HFFc6 (cell line): ENCODE results near the gene FANCI. TPM values are rescaled to one million over a fixed set of nuclear protein-coding genes. Genes with fewer than 3 reads are reported as not detected.
A peak's percentile ranks its signal among the peaks of the same experiment; 100 is the strongest.

Experiments
- DNase-seq: peaks from one replicate; pipeline ENCODE4 v3.0.0-alpha.2; 2018
- H3K27ac Mint-ChIP-seq: 2 replicates; pipeline ENCODE4 v1.8.0; 2020; ENCODE audit warnings: mild to moderate bottlenecking, mixed read lengths
- H3K27me3 Mint-ChIP-seq: 2 replicates; pipeline ENCODE4 v1.8.0; 2021; ENCODE audit warnings: mild to moderate bottlenecking, moderate library complexity, mixed read lengths; ENCODE audit not compliant: insufficient read depth
- H3K36me3 Mint-ChIP-seq: 2 replicates; pipeline ENCODE4 v1.8.0; 2021; ENCODE audit warnings: low read depth, mixed read lengths
- H3K4me1 Mint-ChIP-seq: 2 replicates; pipeline ENCODE4 v1.8.0; 2020; ENCODE audit warnings: low read depth, mixed read lengths
- H3K4me3 Mint-ChIP-seq: 2 replicates; pipeline ENCODE4 v1.8.0; 2020; ENCODE audit warnings: mild to moderate bottlenecking, moderate library complexity, mixed read lengths
- H3K9me3 Mint-ChIP-seq: 2 replicates; pipeline ENCODE4 v1.8.0; 2020; ENCODE audit warnings: mild to moderate bottlenecking, mixed read lengths
- total RNA-seq, 6 experiments: library from RNA; stranded (reverse); fragmentation: NEBNext Ultra II Directional; extraction: Animal tissue kit (Norgen Biotek cat#: 25700); gene quantifications; 2 replicates in 1 of 6; 3 replicates in 5 of 6; pipeline ENCODE4 v1.2.3, GENCODE V29; 2021
- TF ChIP-seq, protein P1 (sequence below): fragments of 200-600 bp; sonication (generic); IDR thresholded peaks from 2 replicates; pipeline ENCODE4 v1.5.0; 2021; ENCODE audit warnings: antibody characterized with exemption, mild to moderate bottlenecking

The FANCI gene
- total RNA-seq, 6 experiments from 2014 or later, result 22.3 to 50.8 (median 48.4) TPM

- no peak for DNase-seq
- H3K4me3 Mint-ChIP-seq, result no peak overlapping the region
- peaks cover 2% of the 10 kb centered on the region; the same call in 1 of the 2 replicates for H3K27me3 Mint-ChIP-seq
- H3K4me1 Mint-ChIP-seq, result peaks cover 21% of the 10 kb centered on the region
- no peak overlapping the region for H3K27ac Mint-ChIP-seq
- H3K36me3 Mint-ChIP-seq, result 0 out of 2 replicates have a peak, but pooled peaks cover 5% of the 10 kb centered on the region
- no peaks in the 10 kb centered on the region for H3K9me3 Mint-ChIP-seq
- TF ChIP-seq, protein P1, sequence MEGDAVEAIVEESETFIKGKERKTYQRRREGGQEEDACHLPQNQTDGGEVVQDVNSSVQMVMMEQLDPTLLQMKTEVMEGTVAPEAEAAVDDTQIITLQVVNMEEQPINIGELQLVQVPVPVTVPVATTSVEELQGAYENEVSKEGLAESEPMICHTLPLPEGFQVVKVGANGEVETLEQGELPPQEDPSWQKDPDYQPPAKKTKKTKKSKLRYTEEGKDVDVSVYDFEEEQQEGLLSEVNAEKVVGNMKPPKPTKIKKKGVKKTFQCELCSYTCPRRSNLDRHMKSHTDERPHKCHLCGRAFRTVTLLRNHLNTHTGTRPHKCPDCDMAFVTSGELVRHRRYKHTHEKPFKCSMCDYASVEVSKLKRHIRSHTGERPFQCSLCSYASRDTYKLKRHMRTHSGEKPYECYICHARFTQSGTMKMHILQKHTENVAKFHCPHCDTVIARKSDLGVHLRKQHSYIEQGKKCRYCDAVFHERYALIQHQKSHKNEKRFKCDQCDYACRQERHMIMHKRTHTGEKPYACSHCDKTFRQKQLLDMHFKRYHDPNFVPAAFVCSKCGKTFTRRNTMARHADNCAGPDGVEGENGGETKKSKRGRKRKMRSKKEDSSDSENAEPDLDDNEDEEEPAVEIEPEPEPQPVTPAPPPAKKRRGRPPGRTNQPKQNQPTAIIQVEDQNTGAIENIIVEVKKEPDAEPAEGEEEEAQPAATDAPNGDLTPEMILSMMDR, result no peak
Measured at GRCh38 chr15:89201465-89202005, 42.2 kb upstream of the FANCI start.

DNA sequence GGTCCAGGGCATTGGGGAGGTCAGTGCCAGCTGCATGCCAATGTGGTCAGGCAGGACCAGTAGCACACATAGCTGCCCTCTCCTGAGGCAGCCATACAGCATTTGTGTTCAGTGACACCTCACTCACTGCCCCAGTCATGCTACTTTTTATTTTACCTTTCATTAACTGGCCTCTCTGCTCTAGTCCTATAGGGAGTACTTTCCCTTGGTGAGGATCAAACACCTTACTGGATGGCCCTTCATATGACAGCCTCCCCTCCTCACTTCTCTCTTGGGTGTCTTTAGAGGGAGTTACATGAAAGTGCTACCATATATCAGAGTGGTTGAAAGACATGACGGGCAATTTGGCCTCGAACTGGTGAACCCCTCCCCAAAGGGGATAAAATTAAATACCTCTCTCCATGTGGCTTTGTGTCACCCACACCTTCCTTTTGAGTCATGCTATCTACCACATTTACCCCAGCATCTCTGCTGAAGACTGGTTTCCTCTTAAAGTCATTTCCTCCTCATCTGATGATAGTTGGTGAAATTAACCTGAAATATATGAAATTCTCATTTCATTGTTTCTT, 40.0 kb upstream of the FANCI start:
- Mint-ChIP-seq H3K27ac (no peak overlapping the region), H3K27me3 (peaks cover 2% of the 10 kb centered on the region), H3K9me3 (no peaks in the 10 kb centered on the region), H3K36me3 (no peaks in the 10 kb centered on the region), H3K4me1 (peaks cover 28% of the 10 kb centered on the region), H3K4me3 (no peak overlapping the region)
- DNase-seq, result no peak
- TF ChIP-seq, protein P1, result no peak

DNA sequence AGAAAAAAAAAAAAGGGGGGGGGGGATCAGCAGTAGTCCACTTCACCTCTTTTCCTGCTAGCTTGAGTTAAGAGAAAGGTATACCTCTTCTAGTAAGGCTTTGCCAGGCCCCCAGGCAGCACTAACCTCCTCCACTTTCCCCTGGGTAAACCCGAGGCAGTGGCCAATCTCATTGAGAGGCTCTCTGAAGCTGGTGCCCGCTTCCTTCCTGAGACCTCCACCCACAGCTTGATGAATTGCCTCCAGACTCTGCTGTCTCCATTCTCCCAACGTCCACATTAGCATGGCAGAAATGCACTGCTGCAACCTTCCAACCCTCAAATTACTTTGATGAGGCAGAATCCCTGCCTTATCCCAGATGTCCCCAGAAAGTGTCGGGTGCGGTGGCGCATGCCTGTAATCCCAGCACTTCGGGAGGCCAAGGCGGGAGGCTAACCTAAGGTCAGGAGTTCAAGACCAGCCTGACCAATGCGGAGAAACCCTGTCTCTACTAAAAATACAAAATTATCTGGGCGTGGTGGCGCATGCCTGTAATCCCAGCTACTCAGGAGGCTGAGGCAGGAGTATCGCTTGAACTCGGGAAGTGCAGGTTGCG, 37.7 kb upstream of the FANCI start:
- Mint-ChIP-seq H3K27ac (no peak overlapping the region), H3K4me3 (no peak overlapping the region), H3K4me1 (peaks cover 28% of the 10 kb centered on the region), H3K36me3 (no peaks in the 10 kb centered on the region), H3K27me3 (peaks cover 2% of the 10 kb centered on the region), H3K9me3 (no peaks in the 10 kb centered on the region)
- DNase-seq, result no peak
- TF ChIP-seq, protein P1, result no peak

DNA sequence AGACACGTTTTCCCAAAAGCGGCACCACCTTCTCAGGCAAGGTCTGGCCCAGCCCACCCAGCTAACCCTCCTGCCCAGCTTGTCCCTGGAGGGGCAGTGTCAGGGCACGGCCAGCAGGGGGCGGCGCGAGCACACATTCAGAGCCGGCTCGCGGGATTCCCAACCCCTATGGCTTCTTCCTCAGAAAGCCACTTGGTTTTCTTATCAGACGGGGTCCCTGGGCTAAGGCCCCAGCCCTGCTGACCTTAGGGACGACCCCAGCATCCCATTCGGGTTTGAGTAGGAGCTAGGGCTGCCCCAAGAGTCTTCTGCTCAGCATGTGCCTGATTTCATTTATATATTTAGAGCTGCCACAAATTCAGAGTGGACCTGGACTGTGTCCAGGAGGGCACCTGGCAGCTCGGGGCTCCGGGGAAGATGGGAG, 36.9 kb upstream of the FANCI start:
- Mint-ChIP-seq H3K9me3 (no peaks in the 10 kb centered on the region), H3K27me3 (peaks cover 7% of the 10 kb centered on the region), H3K4me3 (peak overlapping the region; percentile 63), H3K36me3 (no peaks in the 10 kb centered on the region), H3K27ac (no peak overlapping the region; the same call in 1 of the 2 replicates), H3K4me1 (peaks cover 24% of the 10 kb centered on the region)
- TF ChIP-seq, protein P1, result peak; percentile 99
- DNase-seq, result peak; percentile 48

DNA sequence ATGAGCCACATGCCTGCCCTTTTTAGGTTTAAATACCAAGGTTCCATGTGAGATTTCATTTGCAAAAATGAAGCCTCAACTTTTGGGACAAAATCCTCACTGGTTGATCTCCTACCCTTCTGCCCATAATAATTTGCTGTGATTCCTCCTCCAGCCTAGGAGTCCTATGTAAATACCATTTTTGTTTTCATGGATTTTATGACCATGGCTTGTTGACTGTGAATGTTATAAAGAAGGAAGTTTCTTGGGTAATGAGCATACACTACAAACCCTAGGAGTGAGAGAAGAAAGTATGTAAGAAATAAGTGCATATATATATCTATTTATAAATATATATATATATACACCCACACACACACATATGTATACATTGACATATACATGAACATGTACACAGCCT, 35.5 kb upstream of the FANCI start:
- no peak for DNase-seq
- H3K4me1 Mint-ChIP-seq, result peaks cover 24% of the 10 kb centered on the region
- H3K9me3 Mint-ChIP-seq, result no peaks in the 10 kb centered on the region
- peaks cover 7% of the 10 kb centered on the region for H3K27me3 Mint-ChIP-seq
- H3K27ac Mint-ChIP-seq, result no peak overlapping the region
- TF ChIP-seq, protein P1, result no peak
- H3K36me3 Mint-ChIP-seq, result no peaks in the 10 kb centered on the region
- no peak overlapping the region for H3K4me3 Mint-ChIP-seq
